SK-N-SH (cell line): Measurements from ENCODE around the gene C2orf42. TPM values are rescaled to one million over a fixed set of nuclear protein-coding genes. Genes with fewer than 3 reads are reported as not detected.

Source experiments
- CTCF ChIA-PET: fragments of 300-600, 350-600 bp; formaldehyde crosslinking; extraction: SDS; loops from one replicate; lab custom pipeline; 2021; lab: Yijun Ruan, JAX
- POLR2A ChIA-PET: fragments of 350-600 bp; sonication (Branson Sonifier 250); formaldehyde crosslinking; extraction: SDS; loops from one replicate; lab custom pipeline; 2020; ENCODE audit warnings: antibody characterized with exemption, inconsistent platforms; lab: Yijun Ruan, JAX
- DNase-seq: peaks from one replicate; pipeline ENCODE4 v3.0.0; 2012
- H2AFZ ChIP-seq: fragments of 200-600 bp; sonication (generic); 2 replicates; pipeline ENCODE4 v1.8.1; 2016; ENCODE audit warnings: antibody characterized with exemption, mild to moderate bottlenecking, low read depth
- H3F3A ChIP-seq: fragments of 200-600 bp; sonication (generic); replicated peaks from 2 replicates; pipeline ENCODE3; 2016; ENCODE audit warnings: antibody characterized with exemption, mild to moderate bottlenecking; ENCODE audit not compliant: insufficient read depth
- H3K27ac ChIP-seq, 2 experiments: fragments of 200-500 bp in 1 of 2; fragments of 200-600 bp in 1 of 2; sonication (Bioruptor generic) in 1 of 2; sonication (generic), shearing (Covaris generic) in 1 of 2; 2 replicates each; pipeline versions ENCODE4 v1.5.1 to v1.6.1; 2014 to 2016; ENCODE audit warnings: low read depth in 2 of 2, inconsistent platforms in 1 of 2, low read length in 1 of 2, mild to moderate bottlenecking in 1 of 2, mixed read lengths in 1 of 2
- H3K27me3 ChIP-seq: fragments of 200-600 bp; sonication (generic), shearing (Covaris generic); 2 replicates; pipeline ENCODE4 v1.6.1; 2016; ENCODE audit warnings: mixed run types; ENCODE audit not compliant: insufficient read depth
- H3K36me3 ChIP-seq, 2 experiments: fragments of 200-500 bp in 1 of 2; fragments of 200-600 bp in 1 of 2; sonication (Bioruptor generic) in 1 of 2; sonication (generic) in 1 of 2; replicated peaks in 1 of 2; 2 replicates each; pipeline versions ENCODE3 to v1.5.1; 2014 to 2016; ENCODE audit warnings: low read length in 1 of 2, mild to moderate bottlenecking in 1 of 2; ENCODE audit not compliant: insufficient read depth in 2 of 2, control insufficient read depth in 1 of 2
- H3K4me1 ChIP-seq, 2 experiments: fragments of 200-500 bp in 1 of 2; fragments of 200-600 bp in 1 of 2; sonication (Bioruptor generic) in 1 of 2; sonication (generic), shearing (Covaris generic) in 1 of 2; 2 replicates each; pipeline versions ENCODE4 v1.5.1 to v1.6.1; 2014 to 2016; ENCODE audit warnings: low read depth in 1 of 2, low read length in 1 of 2, mixed run types in 1 of 2; ENCODE audit not compliant: insufficient read depth in 2 of 2, control insufficient read depth in 1 of 2
- H3K4me2 ChIP-seq: fragments of 200-600 bp; sonication (generic), shearing (Covaris generic); 2 replicates; pipeline ENCODE4 v1.6.1; 2017; ENCODE audit warnings: mixed run types
- H3K4me3 ChIP-seq, 2 experiments: fragments of 200-500 bp in 1 of 2; fragments of 200-600 bp in 1 of 2; sonication (Bioruptor generic) in 1 of 2; sonication (generic), shearing (Covaris generic) in 1 of 2; 2 replicates each; pipeline versions ENCODE4 v1.5.1 to v1.8.1; 2014 to 2016; ENCODE audit warnings: low read depth in 2 of 2, inconsistent platforms in 1 of 2, low read length in 1 of 2, mild to moderate bottlenecking in 1 of 2, mixed read lengths in 1 of 2, moderate library complexity in 1 of 2
- H3K79me2 ChIP-seq: fragments of 200-600 bp; sonication (generic); 2 replicates; pipeline ENCODE4 v1.8.1; 2017; ENCODE audit warnings: mild to moderate bottlenecking; ENCODE audit not compliant: insufficient read depth
- H3K9ac ChIP-seq: fragments of 200-600 bp; sonication (generic); 2 replicates; pipeline ENCODE4 v1.6.1; 2017; ENCODE audit warnings: mixed run types
- H3K9me2 ChIP-seq: fragments of 200-600 bp; sonication (generic); 2 replicates; pipeline ENCODE4 v1.6.1; 2017; ENCODE audit warnings: mixed run types
- H3K9me3 ChIP-seq: fragments of 200-600 bp; sonication (generic); 2 replicates; pipeline ENCODE4 v1.6.1; 2017; ENCODE audit warnings: mixed run types, mild to moderate bottlenecking, moderate library complexity
- H4K20me1 ChIP-seq: fragments of 200-600 bp; sonication (generic); 2 replicates; pipeline ENCODE4 v1.6.1; 2017; ENCODE audit warnings: mild to moderate bottlenecking, mixed run types; ENCODE audit not compliant: insufficient read depth
- CTCF ChIP-seq: fragments of 200-600 bp; sonication (generic); IDR thresholded peaks from 2 replicates; pipeline ENCODE4 v1.6.1; 2017; ENCODE audit warnings: antibody characterized with exemption, mild to moderate bottlenecking, moderate library complexity
- EP300 ChIP-seq, 2 experiments: IDR thresholded peaks; 2 replicates each; pipeline versions ENCODE4 v1.4.0 to v1.6.1; 2012; ENCODE audit warnings: borderline replicate concordance in 1 of 2, low read depth in 1 of 2, low read length in 1 of 2
- IRF3 ChIP-seq: fragments of 150-350 bp; IDR thresholded peaks from 2 replicates; pipeline ENCODE4 v1.6.1; 2016; ENCODE audit warnings: mild to moderate bottlenecking, low read depth, low read length
- MAX ChIP-seq: IDR thresholded peaks from 2 replicates; pipeline ENCODE4 v1.4.0; 2012; ENCODE audit warnings: low read depth
- POLR2AphosphoS5 ChIP-seq: IDR thresholded peaks from 2 replicates; pipeline ENCODE4 v1.6.1; 2012; ENCODE audit warnings: low read depth, low read length
- REST ChIP-seq: IDR thresholded peaks from 2 replicates; pipeline ENCODE4 v1.6.1; 2012; ENCODE audit warnings: mild to moderate bottlenecking, low read depth, low read length, moderate library complexity
- ZBTB33 ChIP-seq: IDR thresholded peaks from 2 replicates; pipeline ENCODE4 v1.4.0; 2012; ENCODE audit warnings: low read depth, borderline replicate concordance
- WGBS: methylation state at CpG from one replicate; pipeline ENCODE4 v1.1.6; 2017; ENCODE audit warnings: low lambda C conversion rate; 5-methylcytosine and 5-hydroxymethylcytosine counted together
- polyA plus RNA-seq, 3 experiments: library from polyadenylated mRNA; depleted of rRNA; stranded (reverse); fragments of >200 nt; gene quantifications; 2 replicates each; pipeline ENCODE4 v1.2.3, GENCODE V29; 2012

C2orf42 gene
- polyA plus RNA-seq, 1 of the 3 experiments (the other 2 are of a cell fraction), result 5.1 TPM

- POLR2A ChIA-PET, result interaction anchor here (0.9 to 1.0 kb wide), 2 partner anchors 57 to 234 kb away, joined by 3 to 4 read pairs; no protein-coding TSS in a partner anchor
- Histone ChIP-seq H3K36me3 (peaks cover 0 to 3% of the 10 kb centered on the region in 2 experiments), H3K9me3 (no peaks in the 10 kb centered on the region), H3K79me2 (peaks cover 10% of the 10 kb centered on the region; the same call in 1 of the 2 replicates), H3K4me2 (no peak overlapping the region), H3F3A (peaks cover 23% of the 10 kb centered on the region), H3K27ac (no peak overlapping the region), H3K9me2 (no peaks in the 10 kb centered on the region), H3K4me1 (peaks cover 13 to 20% of the 10 kb centered on the region in 2 experiments; a peak in 3 of 4 replicates), H3K9ac (no peak overlapping the region), H4K20me1 (no peaks in the 10 kb centered on the region), H3K27me3 (no peaks in the 10 kb centered on the region), H2AFZ (no peak overlapping the region)
- 96% methylated on average over 3 of the region's 3 CpGs for WGBS
- CTCF ChIA-PET, result interaction anchor here (0.6 to 4.4 kb wide), 4 partner anchors 19 to 418 kb away, joined by 3 to 26 read pairs (median 4); no protein-coding TSS in a partner anchor
- DNase-seq, result no peak
- TF ChIP-seq IRF3, result no peak
- TF ChIP-seq EP300 (IDR thresholded peaks at IDR 0.05; ENCODE audit: borderline replicate concordance in 1 of 2, low read depth in 1 of 2, low read length in 1 of 2), result no peak
- TF ChIP-seq CTCF, result no peak
- no peak for TF ChIP-seq REST
- no peak for TF ChIP-seq MAX
- no peak for TF ChIP-seq ZBTB33
- no peak for TF ChIP-seq POLR2AphosphoS5
- TF ChIP-seq, all 33 proteins: peak for 0
- H3K4me3 ChIP-seq, result no peak overlapping the region
These were observed 45.7 kb downstream of the C2orf42 start for GRCh38 chr2:70145144-70145490.
